H1 (cell line): ENCODE results near the gene TMEM243.

ENCODE experiments used
- BRCA1 ChIP-seq: IDR thresholded peaks from 2 replicates; pipeline ENCODE4 v1.6.1; 2012; ENCODE audit warnings: low read depth, low read length, improper control_type of control experiment
- CREB1 ChIP-seq: IDR thresholded peaks from 2 replicates; pipeline ENCODE4 v1.6.1; 2012; ENCODE audit warnings: inconsistent platforms
- EP300 ChIP-seq, 2 experiments: IDR thresholded peaks; 1 replicate in 1 of 2; 2 replicates in 1 of 2; pipeline ENCODE4 v1.6.1; 2011 to 2012; ENCODE audit warnings: low read depth in 2 of 2, low read length in 2 of 2, mild to moderate bottlenecking in 2 of 2, borderline replicate concordance in 1 of 2, inconsistent platforms in 1 of 2, moderate library complexity in 1 of 2
- EZH2 ChIP-seq: fragments of 200-600 bp; sonication (generic); IDR thresholded peaks from 2 replicates; pipeline ENCODE4 v1.7.1; 2012; ENCODE audit warnings: low read depth, mild to moderate bottlenecking, moderate library complexity, low read length, inconsistent platforms; ENCODE audit not compliant: severe bottlenecking
- GTF2F1 ChIP-seq: IDR thresholded peaks from 2 replicates; pipeline ENCODE4 v1.6.1; 2012; ENCODE audit warnings: low read depth, low read length, improper control_type of control experiment, borderline replicate concordance
- KDM5A ChIP-seq: fragments of 200-600 bp; IDR thresholded peaks from 2 replicates; pipeline ENCODE4 v1.7.1; 2012; ENCODE audit warnings: mild to moderate bottlenecking, low read length, inconsistent platforms, mixed read lengths
- POLR2AphosphoS5 ChIP-seq: IDR thresholded peaks from 2 replicates; pipeline ENCODE4 v1.6.1; 2011; ENCODE audit warnings: low read depth, low read length
- RFX5 ChIP-seq: IDR thresholded peaks from 2 replicates; pipeline ENCODE4 v1.6.1; 2011; ENCODE audit warnings: low read depth, low read length, improper control_type of control experiment, borderline replicate concordance
- SAP30 ChIP-seq: fragments of 300-600 bp; sonication (generic); IDR thresholded peaks from 2 replicates; pipeline ENCODE4 v1.7.1; 2012; ENCODE audit warnings: low read length, moderate library complexity, mild to moderate bottlenecking, inconsistent platforms; ENCODE audit not compliant: insufficient read depth, insufficient replicate concordance
- TAF1 ChIP-seq: IDR thresholded peaks from 2 replicates; pipeline ENCODE4 v1.6.1; 2011; ENCODE audit warnings: mild to moderate bottlenecking, low read depth, low read length
- ZNF274 ChIP-seq: IDR thresholded peaks from 2 replicates; pipeline ENCODE4 v1.7.0; 2012; ENCODE audit warnings: low read length, borderline replicate concordance; ENCODE audit errors: extremely low read depth
- TF ChIP-seq, protein P1 (sequence below), 3 experiments: IDR thresholded peaks; 1 replicate in 2 of 3; 2 replicates in 1 of 3; pipeline versions ENCODE4 v1.5.1 to v1.6.1; 2011; ENCODE audit warnings: low read length in 3 of 3, mild to moderate bottlenecking in 3 of 3, inconsistent platforms in 2 of 3, low read depth in 1 of 3, moderate library complexity in 1 of 3; ENCODE audit not compliant: insufficient read depth in 1 of 3; ENCODE audit errors: control extremely low read depth in 1 of 3
- TF ChIP-seq, protein P2 (sequence below): IDR thresholded peaks from 2 replicates; pipeline ENCODE4 v1.6.1; 2012; ENCODE audit warnings: low read length, inconsistent platforms

DNA sequence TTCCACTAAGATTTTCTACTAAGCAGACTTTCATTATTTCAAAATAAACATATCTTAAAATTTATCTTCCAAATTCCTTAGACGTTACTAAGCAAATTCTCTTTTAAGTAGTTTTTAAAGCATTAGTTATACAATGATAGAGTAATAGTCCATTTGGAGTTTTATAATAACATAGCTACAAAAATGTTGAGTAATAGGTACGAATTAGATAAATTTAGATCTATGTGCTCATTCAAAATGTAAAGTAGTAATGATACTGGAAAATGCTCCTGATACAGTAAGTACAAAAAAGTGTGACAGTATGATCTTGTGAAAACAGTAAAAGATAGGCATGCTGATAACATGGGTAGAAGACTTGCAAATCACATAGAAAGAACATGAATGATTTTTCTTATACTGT lies 62.8 kb downstream of the TMEM243 start:
- TF ChIP-seq RFX5 (no peak), ZNF274 (no peak), KDM5A (no peak), POLR2AphosphoS5 (no peak), TAF1 (no peak), CREB1 (no peak), SAP30 (no peak), BRCA1 (no peak), GTF2F1 (no peak), EP300 (IDR thresholded peaks at IDR 0.05; ENCODE audit: borderline replicate concordance in 1 of 2, low read depth in 2 of 2, low read length in 2 of 2) (no peak), EZH2 (no peak)
- TF ChIP-seq, protein P1, sequence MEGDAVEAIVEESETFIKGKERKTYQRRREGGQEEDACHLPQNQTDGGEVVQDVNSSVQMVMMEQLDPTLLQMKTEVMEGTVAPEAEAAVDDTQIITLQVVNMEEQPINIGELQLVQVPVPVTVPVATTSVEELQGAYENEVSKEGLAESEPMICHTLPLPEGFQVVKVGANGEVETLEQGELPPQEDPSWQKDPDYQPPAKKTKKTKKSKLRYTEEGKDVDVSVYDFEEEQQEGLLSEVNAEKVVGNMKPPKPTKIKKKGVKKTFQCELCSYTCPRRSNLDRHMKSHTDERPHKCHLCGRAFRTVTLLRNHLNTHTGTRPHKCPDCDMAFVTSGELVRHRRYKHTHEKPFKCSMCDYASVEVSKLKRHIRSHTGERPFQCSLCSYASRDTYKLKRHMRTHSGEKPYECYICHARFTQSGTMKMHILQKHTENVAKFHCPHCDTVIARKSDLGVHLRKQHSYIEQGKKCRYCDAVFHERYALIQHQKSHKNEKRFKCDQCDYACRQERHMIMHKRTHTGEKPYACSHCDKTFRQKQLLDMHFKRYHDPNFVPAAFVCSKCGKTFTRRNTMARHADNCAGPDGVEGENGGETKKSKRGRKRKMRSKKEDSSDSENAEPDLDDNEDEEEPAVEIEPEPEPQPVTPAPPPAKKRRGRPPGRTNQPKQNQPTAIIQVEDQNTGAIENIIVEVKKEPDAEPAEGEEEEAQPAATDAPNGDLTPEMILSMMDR (IDR thresholded peaks at IDR 0.05; ENCODE audit: control extremely low read depth in 1 of 3, insufficient read depth in 1 of 3, low read depth in 1 of 3, low read length in 3 of 3) = no peak
- TF ChIP-seq, protein P2, sequence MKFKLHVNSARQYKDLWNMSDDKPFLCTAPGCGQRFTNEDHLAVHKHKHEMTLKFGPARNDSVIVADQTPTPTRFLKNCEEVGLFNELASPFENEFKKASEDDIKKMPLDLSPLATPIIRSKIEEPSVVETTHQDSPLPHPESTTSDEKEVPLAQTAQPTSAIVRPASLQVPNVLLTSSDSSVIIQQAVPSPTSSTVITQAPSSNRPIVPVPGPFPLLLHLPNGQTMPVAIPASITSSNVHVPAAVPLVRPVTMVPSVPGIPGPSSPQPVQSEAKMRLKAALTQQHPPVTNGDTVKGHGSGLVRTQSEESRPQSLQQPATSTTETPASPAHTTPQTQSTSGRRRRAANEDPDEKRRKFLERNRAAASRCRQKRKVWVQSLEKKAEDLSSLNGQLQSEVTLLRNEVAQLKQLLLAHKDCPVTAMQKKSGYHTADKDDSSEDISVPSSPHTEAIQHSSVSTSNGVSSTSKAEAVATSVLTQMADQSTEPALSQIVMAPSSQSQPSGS = no peak
